HG02642 (cell line): Measurements from ENCODE around the gene SSBP2.
A peak's percentile ranks its signal among the peaks of the same experiment; 100 is the strongest.

Experiments used
- ATAC-seq: cut with Tn5 transposase; IDR thresholded peaks from one replicate; pipeline ENCODE4 v1.9.1; 2021; ENCODE audit warnings: mild to moderate bottlenecking; ENCODE audit not compliant: unreplicated experiment, poor library complexity

SSBP2 gene

GRCh38 chr5:81767938-81768337 is 17.0 kb upstream of the SSBP2 start:
- ATAC-seq, result no peak

- no peak for ATAC-seq
Measured at GRCh38 chr5:81767097-81767496, 16.2 kb upstream of the SSBP2 start.

GRCh38 chr5:81766611-81767010 is 15.7 kb upstream of the SSBP2 start:
- ATAC-seq, result no peak

- ATAC-seq, result no peak
Measured at GRCh38 chr5:81763294-81763928, 12.5 kb upstream of the SSBP2 start.

- ATAC-seq, result no peak
Measured at GRCh38 chr5:81762853-81763252, 12.0 kb upstream of the SSBP2 start.

GRCh38 chr5:81762401-81762800 is 11.5 kb upstream of the SSBP2 start:
- ATAC-seq, result no peak

GRCh38 chr5:81761970-81762369 is 11.1 kb upstream of the SSBP2 start:
- ATAC-seq, result no peak

- no peak for ATAC-seq
Measured at GRCh38 chr5:81761270-81761669, 10.4 kb upstream of the SSBP2 start.

- ATAC-seq, result no peak
Measured at GRCh38 chr5:81760521-81760920, 9.6 kb upstream of the SSBP2 start.

- ATAC-seq, result no peak
Measured at GRCh38 chr5:81759632-81760005, 8.7 kb upstream of the SSBP2 start.

- ATAC-seq, result no peak
Measured at GRCh38 chr5:81757404-81757803, 6.5 kb upstream of the SSBP2 start.

GRCh38 chr5:81756016-81756415 is 5.1 kb upstream of the SSBP2 start:
- no peak for ATAC-seq

GRCh38 chr5:81755320-81755719 is 4.4 kb upstream of the SSBP2 start:
- ATAC-seq, result no peak

- no peak for ATAC-seq
Measured at GRCh38 chr5:81754621-81755020, 3.7 kb upstream of the SSBP2 start.

- no peak for ATAC-seq
Measured at GRCh38 chr5:81753429-81753828, 2.5 kb upstream of the SSBP2 start.

GRCh38 chr5:81752644-81752963 is 1.7 kb upstream of the SSBP2 start:
- no peak for ATAC-seq

- ATAC-seq, result no peak
Measured at GRCh38 chr5:81751836-81752643, 1.1 kb upstream of the SSBP2 start.

GRCh38 chr5:81750308-81751008 is 439 bp downstream of the SSBP2 start:
- peak; percentile 18 for ATAC-seq

GRCh38 chr5:81749561-81750307 is 1.2 kb downstream of the SSBP2 start:
- peak; percentile 43 for ATAC-seq

- no peak for ATAC-seq
Measured at GRCh38 chr5:81749192-81749560, 1.7 kb downstream of the SSBP2 start.

GRCh38 chr5:81748556-81748955 is 2.3 kb downstream of the SSBP2 start:
- no peak for ATAC-seq
